GM18858 (cell line): Measurements from ENCODE around the gene KLK5.

Experiments used
- ATAC-seq: cut with Tn5 transposase; IDR thresholded peaks from one replicate; pipeline ENCODE4 v1.9.1; 2021; ENCODE audit not compliant: unreplicated experiment

Gene KLK5

GRCh38 chr19:50894478-50895356 lies 58.1 kb downstream of the KLK5 start:
- no peak for ATAC-seq
